ENCODE measurements around the gene IL34. TPM values are rescaled to one million over a fixed set of nuclear protein-coding genes. Genes with fewer than 3 reads are reported as not detected.

IL34 gene
- total RNA-seq, 2 donors from 2014 or later = 11.9 to 55.6 TPM

- no peak for ATAC-seq (ENCODE audit: insufficient number of reproducible peaks, low FRiP score, low read depth)
These were observed 40.7 kb downstream of the IL34 start for GRCh38 chr16:70687102-70687511.

GRCh38 chr16:70687671-70688245 lies 41.4 kb downstream of the IL34 start:
- Histone ChIP-seq H3K27me3 (replicated peaks; ENCODE audit: insufficient read depth) (no peaks in the 10 kb centered on the region), H3K4me1 (ENCODE audit: control insufficient read depth in 1 of 2, low read depth in 2 of 2) (peaks cover 54 to 86% of the 10 kb centered on the region in 2 donors), H3K9me3 (no peaks in the 10 kb centered on the region), H3K36me3 (no peaks in the 10 kb centered on the region), H3K27ac (peak overlapping the region; percentile 97 to 100), H3K4me3 (no peak overlapping the region)
- DNase-seq (ENCODE audit: low spot score) (no peak), ATAC-seq (ENCODE audit: insufficient number of reproducible peaks, low FRiP score, low read depth) (no peak)
- no peak for TF ChIP-seq CTCF (IDR thresholded peaks at IDR 0.05)

More at GRCh38 chr16:70687102-70687511, 40.7 kb downstream of the IL34 start:
- Histone ChIP-seq H3K27me3 (replicated peaks; ENCODE audit: insufficient read depth) (no peaks in the 10 kb centered on the region), H3K27ac (peak overlapping the region; percentile 97 to 100), H3K9me3 (no peaks in the 10 kb centered on the region), H3K4me3 (no peak overlapping the region), H3K36me3 (no peaks in the 10 kb centered on the region), H3K4me1 (ENCODE audit: control insufficient read depth in 1 of 2, low read depth in 2 of 2) (peaks cover 54 to 86% of the 10 kb centered on the region in 2 donors)
- no peak for TF ChIP-seq CTCF (IDR thresholded peaks at IDR 0.05)
- DNase-seq (ENCODE audit: low spot score) = no peak

GRCh38 chr16:70688246-70688742 lies 41.9 kb downstream of the IL34 start:
- Histone ChIP-seq H3K36me3 (no peaks in the 10 kb centered on the region), H3K4me1 (ENCODE audit: control insufficient read depth in 1 of 2, low read depth in 2 of 2) (peaks cover 56 to 86% of the 10 kb centered on the region in 2 donors), H3K4me3 (no peak overlapping the region), H3K9me3 (no peaks in the 10 kb centered on the region), H3K27ac (peak overlapping the region; percentile 97 to 100), H3K27me3 (replicated peaks; ENCODE audit: insufficient read depth) (no peaks in the 10 kb centered on the region)
- ATAC-seq (ENCODE audit: insufficient number of reproducible peaks, low FRiP score, low read depth) = no peak
- DNase-seq (ENCODE audit: low spot score) = no peak
- TF ChIP-seq CTCF (IDR thresholded peaks at IDR 0.05) = no peak

GRCh38 chr16:70689035-70689969 lies 42.9 kb downstream of the IL34 start:
- peaks cover 60 to 86% of the 10 kb centered on the region in 2 donors for H3K4me1 ChIP-seq (ENCODE audit: control insufficient read depth in 1 of 2, low read depth in 2 of 2)
- H3K4me3 ChIP-seq = no peak overlapping the region
- H3K27ac ChIP-seq = peak overlapping the region; percentile 97 to 100
- no peaks in the 10 kb centered on the region for H3K9me3 ChIP-seq
- DNase-seq (ENCODE audit: low spot score) = no peak
- ATAC-seq (ENCODE audit: insufficient number of reproducible peaks, low FRiP score, low read depth) = no peak
- no peak for TF ChIP-seq CTCF (IDR thresholded peaks at IDR 0.05)
- no peaks in the 10 kb centered on the region for H3K36me3 ChIP-seq
- H3K27me3 ChIP-seq (replicated peaks; ENCODE audit: insufficient read depth) = no peaks in the 10 kb centered on the region

Data from thoracic aorta (tissue), 2 donors.